DMS153 treated with DMSO at 0.1 percent for 48 hours (cell line): ENCODE results near the gene LLGL2.
"Not testable (repeated sequence)": the region's sequence is repeated elsewhere in the genome, so short reads cannot be mapped to it uniquely, and the experiment has no call there.

Experiments used
- DNase-seq: peaks from one replicate; lab custom pipeline; 2025; ENCODE audit not compliant: unreplicated experiment; lab: John Stamatoyannopoulos, UW

The LLGL2 gene, protein sequence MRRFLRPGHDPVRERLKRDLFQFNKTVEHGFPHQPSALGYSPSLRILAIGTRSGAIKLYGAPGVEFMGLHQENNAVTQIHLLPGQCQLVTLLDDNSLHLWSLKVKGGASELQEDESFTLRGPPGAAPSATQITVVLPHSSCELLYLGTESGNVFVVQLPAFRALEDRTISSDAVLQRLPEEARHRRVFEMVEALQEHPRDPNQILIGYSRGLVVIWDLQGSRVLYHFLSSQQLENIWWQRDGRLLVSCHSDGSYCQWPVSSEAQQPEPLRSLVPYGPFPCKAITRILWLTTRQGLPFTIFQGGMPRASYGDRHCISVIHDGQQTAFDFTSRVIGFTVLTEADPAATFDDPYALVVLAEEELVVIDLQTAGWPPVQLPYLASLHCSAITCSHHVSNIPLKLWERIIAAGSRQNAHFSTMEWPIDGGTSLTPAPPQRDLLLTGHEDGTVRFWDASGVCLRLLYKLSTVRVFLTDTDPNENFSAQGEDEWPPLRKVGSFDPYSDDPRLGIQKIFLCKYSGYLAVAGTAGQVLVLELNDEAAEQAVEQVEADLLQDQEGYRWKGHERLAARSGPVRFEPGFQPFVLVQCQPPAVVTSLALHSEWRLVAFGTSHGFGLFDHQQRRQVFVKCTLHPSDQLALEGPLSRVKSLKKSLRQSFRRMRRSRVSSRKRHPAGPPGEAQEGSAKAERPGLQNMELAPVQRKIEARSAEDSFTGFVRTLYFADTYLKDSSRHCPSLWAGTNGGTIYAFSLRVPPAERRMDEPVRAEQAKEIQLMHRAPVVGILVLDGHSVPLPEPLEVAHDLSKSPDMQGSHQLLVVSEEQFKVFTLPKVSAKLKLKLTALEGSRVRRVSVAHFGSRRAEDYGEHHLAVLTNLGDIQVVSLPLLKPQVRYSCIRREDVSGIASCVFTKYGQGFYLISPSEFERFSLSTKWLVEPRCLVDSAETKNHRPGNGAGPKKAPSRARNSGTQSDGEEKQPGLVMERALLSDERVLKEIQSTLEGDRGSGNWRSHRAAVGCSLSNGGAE

DNA sequence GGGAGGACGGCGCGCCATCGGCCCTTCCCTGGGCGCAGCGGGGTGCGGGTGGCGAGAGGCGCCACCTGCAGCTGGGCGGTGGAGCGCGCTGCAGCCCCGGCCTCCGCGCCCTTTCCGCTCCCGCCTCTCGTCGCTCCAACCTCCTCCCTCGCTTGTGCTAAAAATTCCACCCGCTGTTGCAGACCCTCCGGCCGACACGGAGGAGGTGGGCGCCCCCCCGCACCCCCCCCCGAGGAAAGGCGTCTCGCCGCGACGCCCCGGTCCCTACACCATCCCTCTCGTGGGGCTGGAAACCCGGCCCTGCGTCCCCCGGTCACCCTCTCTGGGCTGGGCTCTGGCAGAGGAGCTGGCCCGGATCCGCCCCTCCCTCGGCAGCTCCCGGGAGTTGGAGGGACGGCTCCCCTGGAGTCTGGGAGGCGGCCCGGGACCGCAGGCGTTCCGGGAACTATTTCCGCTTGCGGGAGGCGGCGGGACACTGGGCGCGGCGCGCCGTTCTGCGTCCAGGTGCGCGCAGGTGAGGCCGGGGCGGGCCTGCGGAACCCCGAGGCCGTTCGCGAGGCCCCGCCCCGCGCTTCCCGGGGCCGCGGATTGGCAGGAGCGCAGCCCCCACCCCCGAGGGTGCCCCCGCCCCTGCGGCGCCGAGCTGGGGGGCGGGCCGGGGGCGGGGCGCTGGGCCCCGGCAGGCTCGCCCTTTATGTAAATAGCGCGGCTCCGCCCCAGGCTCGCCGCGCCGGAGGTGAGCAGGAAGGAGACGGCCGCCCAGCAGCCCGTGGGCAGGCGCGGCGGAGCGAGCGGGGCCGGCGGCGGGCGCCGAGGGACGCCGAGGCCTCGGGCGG lies at the start of gene LLGL2:
Gene LLGL2 (plus strand): TSS at position 728 of the 836 bp plus-strand sequence. CDS start 17,730 bp downstream, outside the sequence.
- peak; percentile 84 for DNase-seq

DNA sequence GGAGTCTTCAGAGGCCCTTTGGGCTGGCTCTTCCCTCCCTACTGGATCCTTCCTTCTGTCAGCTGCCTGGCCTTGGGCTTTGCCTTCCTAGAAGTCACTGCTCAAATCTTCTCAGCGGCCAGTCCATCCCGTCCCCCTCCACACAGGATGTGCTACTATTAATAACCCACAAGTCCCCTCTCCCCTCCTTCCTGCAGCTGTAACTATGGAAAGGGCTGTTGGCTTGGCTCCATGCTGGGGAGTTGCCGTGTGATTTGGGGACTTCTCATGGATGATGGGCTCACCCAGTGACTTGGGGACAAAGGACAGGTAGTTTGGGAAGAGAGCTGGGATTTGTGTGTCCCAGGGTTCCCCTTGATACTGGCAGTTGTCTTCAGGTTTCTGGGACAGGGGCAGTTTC lies 49.6 kb upstream of the LLGL2 start:
- DNase-seq: no peak

DNA sequence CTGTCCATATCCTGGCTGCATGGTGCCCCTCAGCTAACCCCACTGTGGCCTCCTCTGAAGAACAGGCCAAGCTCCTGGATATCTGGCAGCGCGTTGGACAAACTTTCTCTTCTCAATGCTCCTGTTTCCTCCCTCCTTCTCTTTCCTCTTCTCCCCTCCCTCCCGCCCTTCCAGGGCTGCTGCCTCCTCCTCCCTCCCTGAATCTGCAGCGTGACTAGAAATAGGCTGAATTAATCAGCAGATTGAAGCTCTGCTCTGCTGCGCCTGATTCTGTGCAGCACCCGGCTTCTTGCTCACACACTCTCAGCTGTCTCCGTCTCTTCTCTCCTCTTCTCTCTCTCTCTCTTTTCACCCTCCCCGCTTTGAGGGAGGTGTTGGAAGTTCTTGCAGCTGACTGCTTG lies 49.2 kb upstream of the LLGL2 start:
- DNase-seq: no peak

DNA sequence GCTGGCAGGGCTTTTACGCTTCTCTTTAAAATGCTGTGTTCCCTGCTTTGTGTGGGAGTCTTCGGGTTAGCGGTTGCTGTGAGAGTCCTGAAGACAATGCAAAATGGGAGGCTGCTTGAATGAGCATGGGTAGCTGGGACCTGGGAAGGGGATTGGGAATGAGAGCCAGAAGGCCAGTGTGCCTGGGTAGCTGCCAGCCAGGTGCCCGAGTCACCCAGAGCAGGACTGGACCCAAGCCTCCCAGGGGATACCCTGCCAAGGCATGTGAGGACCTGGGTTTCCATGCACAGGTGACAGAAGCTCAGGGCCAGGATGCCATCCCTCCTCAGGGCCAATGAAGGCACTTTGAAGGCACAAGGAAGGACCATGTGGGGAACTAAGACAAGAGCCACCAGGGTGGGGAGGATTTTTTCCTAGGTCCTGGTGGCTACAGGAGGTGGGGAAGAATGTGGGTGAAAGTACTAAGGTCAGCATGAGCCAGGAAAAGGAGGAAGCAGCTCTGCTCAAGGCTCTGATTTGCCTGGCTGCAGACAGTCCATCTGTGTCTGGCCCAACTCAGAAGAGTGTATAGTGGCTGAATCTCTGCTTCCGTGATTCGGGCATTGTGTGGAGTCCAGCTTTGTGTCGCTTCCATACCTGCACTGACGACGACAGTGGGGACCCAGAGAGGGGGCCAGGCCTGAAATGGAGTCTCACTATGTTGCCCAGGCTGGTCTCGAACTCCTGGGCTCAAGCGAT lies 48.6 kb upstream of the LLGL2 start:
- no peak for DNase-seq

DNA sequence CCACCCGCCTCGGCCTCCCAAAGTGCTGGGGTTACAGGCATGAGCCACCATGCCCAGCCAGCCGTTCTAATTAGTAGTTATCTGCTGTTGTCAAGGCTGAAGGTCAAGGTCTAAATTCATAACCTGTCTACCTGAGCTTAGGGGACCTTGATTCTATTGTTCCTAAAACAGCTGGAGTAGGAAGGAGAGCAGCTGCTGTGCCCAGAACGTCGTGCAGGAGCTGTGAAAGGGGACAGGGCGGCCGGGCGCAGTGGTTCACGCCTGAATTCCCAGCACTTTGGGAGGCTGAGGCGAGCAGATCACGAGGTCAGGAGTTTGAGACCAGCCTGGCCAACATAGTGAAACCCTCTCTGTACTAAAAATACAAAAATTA lies 48.0 kb upstream of the LLGL2 start:
- not testable (repeated sequence) for DNase-seq

DNA sequence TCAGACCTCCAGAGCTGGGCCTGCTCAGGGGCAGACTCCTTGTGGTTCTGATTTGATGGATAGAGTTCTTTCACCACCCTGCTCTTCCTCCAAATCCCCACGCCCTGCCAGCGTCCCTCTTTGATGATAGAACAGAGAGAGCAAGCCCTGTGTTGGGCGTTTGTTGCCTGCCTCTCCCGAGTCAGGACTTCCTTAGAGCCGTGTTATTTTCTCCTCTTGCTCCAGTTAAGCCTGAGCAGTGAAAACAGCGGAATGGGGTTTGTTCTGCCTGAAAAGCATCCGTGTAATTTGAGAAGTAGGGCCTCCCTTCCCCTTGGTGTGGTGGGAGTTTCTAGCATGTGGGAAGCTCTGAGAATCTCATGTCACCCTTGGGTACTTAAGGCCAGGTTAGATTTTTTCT lies 47.0 kb upstream of the LLGL2 start:
- no peak for DNase-seq

DNA sequence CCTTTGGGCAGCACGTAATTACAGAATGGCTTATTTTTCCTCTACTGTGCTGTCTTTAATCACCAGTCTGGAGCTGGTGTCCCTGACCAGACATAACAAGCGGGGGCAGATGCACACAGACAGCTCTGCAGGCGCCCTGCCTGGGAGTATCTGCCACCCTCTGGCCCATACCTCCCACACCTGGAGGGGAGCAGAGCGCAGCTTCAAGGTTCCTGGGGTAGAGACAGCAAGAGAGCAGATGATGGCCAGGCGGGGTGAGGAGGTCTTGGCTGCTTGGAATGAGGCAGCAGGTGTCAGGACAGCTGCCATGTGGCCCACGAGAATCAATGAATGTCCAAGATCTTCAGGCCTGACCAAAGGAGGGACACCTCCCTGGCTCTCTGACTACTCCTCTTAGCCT lies 45.2 kb upstream of the LLGL2 start:
- DNase-seq: no peak

DNA sequence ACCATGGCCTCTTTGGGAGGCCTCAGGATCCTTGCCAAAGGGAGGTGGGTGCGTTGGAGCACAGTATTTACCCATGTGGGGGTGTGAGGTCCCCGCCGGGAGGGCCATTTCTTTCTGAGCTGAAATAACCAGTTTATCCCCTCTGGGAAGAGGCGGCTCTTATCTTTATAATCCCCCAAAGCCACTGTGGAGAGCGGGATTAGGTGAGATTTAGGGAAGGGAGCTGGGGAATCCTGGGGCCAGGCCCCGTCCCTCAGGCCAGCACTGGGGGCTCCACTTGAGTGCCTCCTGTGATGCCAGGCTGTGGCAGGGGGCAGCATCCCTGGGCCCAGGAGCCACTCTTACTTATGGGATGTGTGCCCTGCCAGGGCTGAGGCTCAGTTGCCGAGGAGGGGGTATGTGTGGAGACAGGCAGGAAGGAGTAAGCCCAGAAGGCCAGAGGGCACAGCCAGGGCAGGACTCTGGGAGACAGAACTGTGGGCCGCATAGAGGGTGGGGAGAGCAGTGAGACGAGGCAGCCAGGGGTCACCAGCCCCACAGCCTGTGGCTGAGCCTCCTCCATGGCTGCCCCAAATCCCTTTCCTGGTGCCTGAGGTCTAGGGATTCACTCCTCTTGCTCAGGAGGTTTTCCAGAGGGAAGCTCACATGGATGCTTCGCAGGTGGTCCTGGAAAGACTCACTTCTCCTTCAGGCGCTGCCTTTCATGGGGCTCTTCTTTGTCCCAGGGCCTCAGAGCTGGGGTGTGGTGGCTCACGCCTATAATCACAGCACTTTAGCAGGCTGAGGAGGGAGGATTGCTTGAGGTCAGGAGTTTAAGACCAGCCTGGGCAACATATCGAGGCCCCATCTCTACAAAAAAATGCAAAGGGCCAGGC lies 44.1 kb upstream of the LLGL2 start:
- no peak for DNase-seq

DNA sequence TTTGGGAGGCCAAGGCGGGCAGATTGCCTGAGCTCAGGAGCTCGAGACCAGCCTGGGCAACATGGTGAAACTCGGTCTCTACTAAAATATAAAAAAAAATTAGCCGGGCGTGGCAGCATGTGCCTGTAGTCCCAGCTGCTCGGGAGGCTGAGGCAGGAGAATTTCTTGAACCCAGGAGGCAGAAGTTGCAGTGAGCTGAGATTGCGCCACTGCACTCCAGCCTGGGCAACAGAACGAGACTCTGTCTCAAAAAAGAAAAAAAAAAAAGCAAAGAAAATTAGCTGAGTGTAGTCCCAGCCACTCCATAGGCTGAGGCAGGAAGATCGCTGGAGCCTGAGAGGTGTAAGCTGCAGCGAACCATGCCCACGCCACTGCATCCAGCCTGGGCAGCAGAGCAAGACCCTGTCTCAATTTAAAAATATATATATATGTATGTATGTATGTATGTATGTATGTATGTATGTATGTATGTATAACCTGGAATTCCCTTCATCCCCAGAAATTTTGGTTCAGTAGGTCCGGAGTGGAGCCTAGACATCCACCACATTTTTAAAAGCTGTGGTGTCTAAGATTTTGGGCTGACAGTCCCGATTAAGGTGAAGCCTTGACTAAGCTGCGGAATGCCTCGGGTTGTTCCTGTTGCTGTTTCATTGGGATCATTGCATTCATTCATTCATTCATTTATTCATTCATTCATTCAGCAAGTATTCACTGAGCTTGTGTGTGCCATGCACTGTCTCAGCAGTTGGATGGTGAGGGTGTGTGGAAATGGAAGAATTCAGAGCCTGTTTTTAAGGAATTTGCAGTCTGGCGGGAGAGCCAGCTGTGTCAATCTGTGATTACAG lies 43.2 kb upstream of the LLGL2 start:
- no peak for DNase-seq

DNA sequence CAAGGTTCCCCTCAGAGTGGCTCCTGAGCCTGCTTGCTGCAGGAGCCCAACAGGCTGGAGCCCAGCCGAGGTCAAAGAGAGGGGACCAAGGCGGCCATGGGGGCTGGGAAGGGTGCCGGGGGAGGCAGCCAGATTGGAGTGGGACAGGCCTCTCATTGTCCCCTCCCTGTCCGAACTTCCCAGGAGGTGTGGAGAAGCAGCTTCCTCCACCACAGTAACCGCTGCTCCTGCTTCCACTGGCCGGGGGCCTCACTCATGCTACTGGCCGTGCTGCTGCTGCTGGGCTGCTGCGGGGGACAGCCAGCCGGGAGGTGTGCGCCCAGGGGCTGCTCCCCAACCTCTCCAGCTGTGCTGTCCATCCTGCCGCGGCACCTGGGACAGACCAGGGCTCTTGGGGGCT lies 39.8 kb upstream of the LLGL2 start:
- no peak for DNase-seq

DNA sequence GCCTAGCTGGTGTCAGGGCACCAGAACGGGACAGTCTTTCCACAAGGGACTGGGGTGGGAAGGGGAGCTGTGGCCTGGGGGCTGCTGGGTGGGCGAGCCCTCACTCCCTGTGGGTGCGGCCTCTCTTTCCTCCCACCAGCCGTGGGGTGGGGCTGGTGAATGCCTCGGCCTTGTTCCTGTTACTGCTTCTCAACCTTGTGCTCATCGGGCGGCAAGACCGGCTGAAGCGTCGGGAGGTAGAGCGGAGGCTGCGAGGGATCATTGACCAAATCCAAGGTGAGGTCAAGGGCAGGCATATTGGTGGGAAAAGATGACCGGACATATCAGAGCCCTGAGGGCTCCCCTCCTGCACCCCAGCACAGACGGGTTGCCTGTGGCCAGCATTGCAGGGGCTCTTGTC lies 39.3 kb upstream of the LLGL2 start:
- no peak for DNase-seq

DNA sequence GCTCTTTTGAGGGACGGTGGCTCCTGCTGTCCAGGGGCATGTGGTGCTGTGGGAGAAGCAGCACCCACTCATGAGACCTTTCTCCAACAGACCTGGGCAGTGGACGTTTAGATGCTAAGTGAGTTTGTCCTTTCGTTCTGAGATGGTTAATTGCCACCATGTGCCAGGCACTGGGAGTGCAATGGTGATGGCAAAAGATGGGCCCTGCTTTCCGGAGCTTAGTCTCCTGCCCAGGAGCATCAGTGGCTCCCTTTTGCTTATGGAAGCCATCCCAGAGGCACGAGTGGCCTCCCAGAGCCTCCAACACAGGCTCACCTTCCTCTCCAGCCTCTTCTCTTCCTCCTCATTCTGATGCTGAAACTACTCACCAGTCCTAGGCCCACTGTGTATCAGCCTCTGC lies 38.5 kb upstream of the LLGL2 start:
- DNase-seq: no peak

DNA sequence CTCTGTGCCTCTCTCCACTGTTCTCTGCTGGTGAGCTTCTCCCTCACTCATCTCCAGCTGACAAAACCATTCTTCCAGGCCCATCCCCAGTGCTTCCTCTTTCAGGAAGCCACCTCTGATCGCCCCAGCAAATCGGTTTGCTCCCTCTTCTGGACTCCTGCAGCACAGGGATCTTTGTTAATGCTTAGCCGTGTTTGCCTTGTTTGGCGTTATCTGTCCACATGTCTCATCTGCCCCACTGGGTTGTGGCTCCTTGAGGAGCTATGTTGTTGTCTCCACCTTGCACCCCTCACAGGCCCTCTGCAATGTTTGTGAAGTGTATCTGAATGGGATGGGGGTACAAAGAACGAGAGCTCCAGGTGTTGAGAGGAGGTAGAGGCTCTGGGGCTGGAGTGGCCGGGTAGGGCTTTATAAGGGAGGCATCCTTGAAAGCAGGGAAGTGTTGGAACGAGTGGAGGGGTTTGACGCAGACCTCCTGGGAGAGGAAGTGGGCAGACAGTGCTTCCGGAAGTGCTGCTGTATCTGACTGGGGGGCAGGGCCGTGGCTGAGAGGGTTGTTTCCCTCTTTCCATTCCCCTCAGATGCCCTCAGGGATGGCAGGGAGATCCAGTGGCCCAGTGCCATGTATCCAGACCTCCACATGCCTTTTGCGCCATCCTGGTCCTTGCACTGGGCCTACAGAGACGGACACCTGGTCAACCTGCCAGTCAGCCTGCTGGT lies 38.0 kb upstream of the LLGL2 start:
- DNase-seq: no peak

DNA sequence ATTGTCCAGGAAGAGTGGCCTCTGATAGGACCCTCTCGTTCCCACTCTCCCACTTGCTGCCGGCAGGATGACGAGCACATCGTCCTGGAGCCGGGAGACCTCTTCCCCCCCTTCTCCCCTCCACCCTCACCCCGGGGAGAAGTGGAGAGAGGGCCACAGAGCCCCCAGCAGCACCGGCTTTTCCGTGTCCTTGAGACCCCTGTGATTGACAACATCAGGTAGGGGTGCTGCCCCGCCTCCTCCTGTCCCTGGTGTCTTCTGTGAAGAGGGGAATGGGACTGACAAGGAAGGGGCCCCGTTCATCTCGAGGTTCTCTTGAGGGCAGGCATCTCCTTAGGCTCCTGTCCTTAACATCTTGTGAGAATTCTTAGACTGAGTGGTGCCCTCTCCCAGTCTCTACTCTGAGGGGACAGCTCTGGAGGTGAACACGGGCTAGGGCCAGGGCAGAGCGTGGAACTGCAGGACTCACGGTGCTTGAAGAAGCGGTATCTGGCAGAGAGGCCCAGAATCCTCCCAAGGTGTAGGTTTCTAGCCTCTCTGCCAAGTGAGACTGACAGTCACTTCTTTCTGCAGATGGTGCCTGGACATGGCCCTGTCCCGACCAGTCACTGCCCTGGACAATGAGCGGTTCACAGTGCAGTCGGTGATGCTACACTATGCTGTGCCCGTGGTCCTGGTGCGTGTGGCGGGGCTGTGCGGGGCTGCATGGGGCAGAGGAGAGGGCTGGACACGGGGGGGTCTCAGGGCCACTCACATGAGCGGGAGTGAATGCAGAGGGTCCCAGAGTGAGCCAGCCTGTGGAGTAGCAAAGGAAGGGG lies 36.6 kb upstream of the LLGL2 start:
- DNase-seq: no peak

DNA sequence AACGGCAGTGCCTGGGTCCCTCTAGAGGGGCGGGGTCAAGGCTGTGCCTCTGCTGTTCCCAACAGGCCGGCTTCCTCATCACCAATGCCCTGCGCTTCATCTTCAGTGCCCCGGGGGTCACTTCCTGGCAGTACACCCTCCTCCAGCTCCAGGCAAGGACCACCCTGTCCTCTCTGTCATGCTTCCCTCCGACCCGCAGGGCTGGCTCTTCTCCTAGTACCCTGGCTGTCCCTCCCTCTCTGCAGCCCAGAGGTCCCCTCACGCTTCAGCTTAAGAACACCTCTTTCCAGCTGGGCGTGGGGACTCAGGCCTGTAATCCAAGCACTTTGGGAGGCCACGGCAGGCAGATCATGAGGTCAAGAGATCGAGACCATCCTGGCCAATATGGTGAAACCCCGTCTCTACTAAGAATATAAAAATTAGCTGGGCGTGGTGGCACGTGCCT lies 36.0 kb upstream of the LLGL2 start:
- no peak for DNase-seq

DNA sequence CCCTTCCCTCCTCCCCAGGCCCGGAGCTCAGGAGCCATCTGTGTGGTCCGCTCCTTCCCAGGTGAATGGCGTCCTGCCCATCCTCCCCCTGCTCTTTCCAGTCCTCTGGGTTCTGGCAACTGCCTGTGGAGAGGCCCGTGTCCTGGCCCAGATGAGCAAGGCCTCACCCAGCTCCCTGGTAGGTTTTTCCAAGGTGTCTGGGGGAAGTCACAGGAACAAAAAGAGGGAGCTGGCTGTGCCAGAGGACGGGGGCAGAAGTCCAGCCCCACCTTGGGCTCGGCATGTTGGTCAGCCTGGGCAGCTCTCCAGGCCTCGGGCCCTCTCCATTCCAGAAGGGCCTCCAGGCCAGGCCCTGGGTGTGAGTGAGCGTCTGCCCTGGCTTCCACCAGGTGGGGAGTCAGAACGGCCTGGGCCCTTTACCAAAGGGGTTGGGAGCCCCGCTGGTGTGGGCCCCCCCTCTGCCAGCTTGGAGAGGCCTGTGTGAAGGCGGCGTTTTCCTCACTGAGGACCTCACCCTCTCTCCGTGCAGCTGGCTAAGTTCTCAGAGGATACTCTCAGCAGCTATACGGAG lies 35.2 kb upstream of the LLGL2 start:
- no peak for DNase-seq
